Inferior parietal cortex (tissue), 1 donor: ENCODE results near the gene PCK2.

Experiments
- DNase-seq: peaks from one replicate; pipeline ENCODE4 v3.0.0-alpha.2; 2016; ENCODE audit errors: extremely low spot score

PCK2 gene

DNA sequence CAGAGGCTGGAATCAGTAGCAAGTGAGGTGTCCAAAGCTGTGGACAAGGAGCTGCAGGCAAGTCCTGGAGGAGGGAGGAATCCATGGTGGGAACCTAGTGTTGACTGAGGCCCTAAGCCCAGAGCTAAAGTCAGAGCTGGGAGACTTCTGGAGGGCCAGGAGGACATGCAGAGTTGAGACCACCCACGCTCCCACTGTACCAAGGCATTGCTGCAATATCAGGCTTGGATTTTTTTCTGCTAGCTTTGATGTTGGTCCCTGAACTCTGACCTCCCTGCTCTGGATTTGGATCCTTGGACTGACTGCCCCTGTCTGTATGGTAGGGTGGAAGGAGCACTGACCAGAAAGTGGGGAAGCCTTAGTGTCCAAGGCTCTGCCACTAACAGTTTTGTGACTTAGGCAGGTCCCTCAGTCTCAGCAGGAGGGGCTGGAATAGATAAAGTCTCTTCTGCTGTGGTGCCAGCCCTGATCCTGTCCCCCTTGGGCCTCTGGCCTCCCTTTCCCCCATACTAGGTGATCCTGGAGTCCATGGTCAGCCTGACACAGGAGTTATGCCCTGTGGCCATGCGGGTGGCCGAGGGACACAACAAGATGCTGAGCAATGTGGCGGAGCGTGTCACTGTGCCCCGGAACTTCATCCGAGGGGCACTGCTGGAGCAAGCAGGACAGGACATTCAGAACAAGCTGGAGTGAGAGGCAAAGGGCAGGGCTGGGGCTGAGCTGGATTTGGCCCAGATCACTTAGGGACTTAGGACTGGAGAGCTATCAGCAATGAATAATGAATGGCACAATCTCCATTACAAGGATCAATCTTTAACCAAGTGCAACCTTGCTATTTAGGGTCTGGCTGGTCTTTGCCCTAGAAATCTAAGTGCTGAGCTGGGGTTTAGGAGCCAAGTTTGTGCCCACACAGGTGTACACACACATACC lies 32.9 kb upstream of the PCK2 start:
- no peak for DNase-seq

- DNase-seq, result no peak
Measured at GRCh38 chr14:24062216-24062980, 31.7 kb upstream of the PCK2 start.

DNA sequence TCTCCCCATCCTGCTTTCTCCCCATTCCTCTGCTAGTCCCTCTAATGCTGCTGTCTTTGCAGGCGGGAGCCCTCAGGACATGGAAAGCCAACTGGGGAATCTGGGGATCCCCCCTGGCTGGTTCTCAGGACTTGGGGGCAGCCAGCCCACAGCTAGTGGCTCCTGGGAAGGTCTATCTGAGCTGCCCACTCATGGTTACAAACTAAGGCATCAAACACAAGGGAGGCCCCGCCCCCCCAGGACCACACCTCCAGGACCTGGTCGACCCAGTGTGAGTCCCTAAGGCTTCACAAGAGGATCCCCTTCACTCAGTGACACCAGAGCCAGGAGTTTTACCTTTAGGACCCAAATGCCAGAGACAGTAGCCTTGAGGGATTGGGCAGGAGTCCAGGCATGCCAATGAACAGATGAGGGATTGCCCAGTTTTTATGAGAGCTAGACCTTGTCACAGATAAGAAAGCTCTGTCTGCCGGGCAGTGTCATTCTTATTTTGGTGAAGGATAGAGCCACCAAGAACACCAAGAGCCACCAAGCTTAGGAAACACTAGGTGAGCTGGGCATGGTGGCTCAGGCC lies 30.8 kb upstream of the PCK2 start:
- no peak for DNase-seq

- no peak for DNase-seq
Measured at GRCh38 chr14:24064091-24064795, 29.9 kb upstream of the PCK2 start.

- no peak for DNase-seq
Measured at GRCh38 chr14:24064856-24065255, 29.3 kb upstream of the PCK2 start.

- DNase-seq, result no peak
Measured at GRCh38 chr14:24065408-24065807, 28.7 kb upstream of the PCK2 start.

GRCh38 chr14:24066496-24067132 lies 27.5 kb upstream of the PCK2 start:
- no peak for DNase-seq

DNA sequence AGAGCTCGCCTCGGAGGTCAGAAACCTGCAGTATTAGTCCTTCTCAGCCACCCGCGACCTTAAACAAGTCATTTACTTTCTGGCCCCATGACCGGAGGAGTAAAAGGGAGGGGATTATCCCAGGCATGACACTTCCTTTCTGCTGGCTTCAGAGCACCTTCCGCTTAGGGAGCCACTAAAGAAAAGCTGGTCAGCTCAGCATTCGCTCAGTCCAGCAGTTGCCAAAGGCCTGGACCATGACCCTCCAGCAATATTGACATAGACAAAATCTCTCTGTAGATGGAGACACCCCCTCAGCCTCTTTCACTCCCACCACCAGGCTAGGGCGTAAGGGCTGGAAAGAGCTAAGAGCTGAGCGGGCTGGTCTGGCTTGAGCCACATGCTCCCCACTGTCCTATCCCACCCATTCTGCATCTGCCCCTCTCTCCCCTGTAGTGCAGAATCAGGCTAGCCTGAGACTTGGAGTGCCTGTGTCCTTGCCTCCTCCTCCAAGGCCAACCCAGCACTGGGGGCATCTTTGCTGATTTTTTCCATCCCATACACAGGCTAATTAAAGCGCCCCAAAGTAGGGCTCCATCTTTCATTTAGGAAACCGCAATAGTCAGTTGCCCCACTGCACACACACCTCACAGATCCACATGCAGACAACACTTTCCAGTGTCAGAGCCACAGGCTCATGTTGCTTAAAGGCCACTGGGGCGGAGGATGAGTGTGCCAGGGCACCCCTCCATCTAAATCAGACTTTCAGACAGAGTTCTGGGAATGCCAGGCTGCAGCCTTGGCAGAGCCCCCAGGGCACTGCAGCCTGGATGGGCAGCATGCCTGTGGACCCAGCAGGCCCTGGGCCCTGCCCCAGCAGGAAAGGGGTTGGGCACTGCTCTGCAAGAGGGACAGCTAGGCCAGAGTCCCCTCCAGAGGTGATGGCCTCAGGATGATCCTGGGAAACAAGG lies 26.7 kb upstream of the PCK2 start:
- DNase-seq, result no peak

GRCh38 chr14:24068711-24069410 lies 25.2 kb upstream of the PCK2 start:
- DNase-seq, result no peak

- DNase-seq, result no peak
Measured at GRCh38 chr14:24069411-24069735, 24.7 kb upstream of the PCK2 start.

DNA sequence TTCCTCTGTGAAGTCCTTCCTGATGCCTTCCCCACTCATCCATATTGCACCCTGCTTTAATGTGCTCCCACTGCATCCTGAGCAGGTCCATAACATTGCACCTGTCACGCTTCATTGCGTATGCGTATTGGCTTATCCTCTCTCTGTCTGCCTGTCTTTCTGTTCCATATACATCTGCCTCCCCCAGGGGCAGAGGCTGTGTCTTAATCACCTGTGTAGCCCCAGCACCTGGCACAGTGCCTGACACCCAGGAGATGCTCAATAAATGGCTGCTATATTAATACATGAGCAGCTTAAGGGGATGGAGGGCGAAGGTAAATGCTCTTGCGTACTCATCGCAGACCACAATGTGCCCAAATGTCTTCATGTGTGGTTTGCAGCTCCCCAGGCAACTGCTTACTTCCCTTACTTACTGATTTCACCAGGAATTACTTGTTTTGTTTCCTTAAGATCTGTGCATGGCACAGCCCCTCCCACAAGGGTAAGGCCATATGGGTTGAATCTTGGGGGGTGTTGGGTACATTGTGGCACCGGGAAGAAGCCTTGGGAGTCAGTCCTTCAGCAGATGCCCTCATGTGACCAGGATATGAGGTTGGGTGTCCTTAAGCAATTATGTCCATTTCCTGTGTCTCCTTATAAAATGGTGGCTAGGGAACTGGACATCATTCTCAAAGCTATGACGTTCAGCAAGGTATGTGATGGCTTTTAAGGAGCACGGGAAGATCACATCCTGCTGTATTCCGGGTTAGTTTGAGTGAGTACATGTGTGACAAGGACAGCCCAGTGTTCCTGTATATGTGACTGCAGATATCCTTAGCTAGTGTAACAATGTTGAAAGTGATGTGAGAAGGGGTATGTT lies 23.6 kb upstream of the PCK2 start:
- DNase-seq, result peak; percentile 42

DNA sequence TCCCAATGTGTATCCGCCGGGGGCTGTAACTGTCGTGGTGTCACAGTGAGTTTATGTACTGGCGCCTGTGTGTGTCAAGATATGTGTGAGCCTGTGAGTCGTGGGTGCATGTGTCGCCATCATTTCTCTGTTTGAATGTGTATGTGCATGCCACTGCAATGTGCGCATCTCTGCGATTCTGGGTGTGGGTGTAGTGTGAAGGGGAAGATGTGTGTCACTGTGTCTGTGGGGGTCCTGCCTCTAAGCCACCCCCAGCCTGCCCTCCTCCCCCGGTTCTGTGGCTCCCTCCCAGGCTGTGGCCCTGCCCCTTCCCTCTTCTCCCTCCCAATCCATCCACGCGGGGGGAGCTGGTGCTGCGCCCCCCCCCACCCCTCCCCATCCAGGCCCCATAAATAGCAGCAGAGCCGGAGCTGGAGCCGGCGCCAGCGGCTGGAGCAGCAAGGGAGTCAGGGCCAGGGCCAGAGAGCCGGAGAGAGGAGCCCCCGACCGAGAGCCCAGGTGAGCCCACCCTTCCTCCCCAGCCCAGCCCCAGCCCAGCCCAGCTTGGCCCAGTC lies 22.9 kb upstream of the PCK2 start, which contains the start of gene CPNE6:
Gene CPNE6, plus strand, starts transcription at position 419 of the 554 bp plus-strand sequence. CDS start 1,375 bp downstream, outside the sequence.
- DNase-seq, result no peak

- DNase-seq, result peak; percentile 29
Measured at GRCh38 chr14:24071836-24072430, 22.2 kb upstream of the PCK2 start.

GRCh38 chr14:24072436-24072835 lies 21.7 kb upstream of the PCK2 start:
- no peak for DNase-seq

DNA sequence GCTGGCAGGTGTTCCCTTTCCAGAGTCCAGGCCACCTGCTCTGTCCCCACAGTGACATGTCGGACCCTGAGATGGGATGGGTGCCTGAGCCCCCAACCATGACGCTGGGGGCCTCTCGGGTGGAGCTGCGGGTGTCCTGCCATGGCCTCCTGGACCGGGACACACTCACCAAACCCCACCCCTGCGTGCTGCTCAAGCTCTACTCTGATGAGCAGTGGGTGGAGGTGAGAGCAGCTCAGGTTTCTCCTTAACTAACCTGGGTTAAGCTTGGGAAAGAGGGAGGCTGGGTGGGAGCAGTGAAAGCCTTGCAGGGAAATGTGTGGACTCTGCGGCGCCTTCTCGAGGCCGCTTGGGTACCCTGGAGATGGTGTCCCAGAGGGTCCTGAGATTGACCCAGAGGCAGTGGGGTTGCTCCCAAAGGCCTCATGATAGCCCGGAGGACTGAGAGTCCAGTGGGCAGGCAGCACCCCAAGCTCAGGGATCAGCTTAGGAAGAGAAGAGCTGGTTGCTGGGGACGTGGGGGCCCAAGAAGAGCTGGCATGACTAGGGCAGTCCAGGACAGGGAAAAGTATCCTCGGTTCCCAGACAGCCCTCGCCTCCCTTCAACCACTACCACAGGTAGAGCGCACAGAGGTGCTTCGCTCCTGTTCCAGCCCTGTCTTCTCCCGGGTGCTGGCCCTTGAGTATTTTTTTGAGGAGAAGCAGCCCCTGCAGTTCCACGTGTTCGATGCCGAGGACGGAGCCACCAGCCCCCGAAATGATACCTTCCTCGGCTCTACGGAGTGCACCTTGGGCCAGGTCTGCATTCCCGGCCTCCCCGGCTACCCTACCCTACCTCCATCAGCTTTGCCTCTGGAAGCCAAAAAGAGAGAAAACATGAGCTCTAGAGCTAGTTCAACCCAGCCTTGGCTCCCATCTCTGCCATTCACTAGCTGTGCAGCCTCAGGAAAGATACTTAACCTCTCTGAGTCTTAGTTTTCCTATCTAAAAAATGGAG lies 20.9 kb upstream of the PCK2 start:
- DNase-seq, result no peak

DNA sequence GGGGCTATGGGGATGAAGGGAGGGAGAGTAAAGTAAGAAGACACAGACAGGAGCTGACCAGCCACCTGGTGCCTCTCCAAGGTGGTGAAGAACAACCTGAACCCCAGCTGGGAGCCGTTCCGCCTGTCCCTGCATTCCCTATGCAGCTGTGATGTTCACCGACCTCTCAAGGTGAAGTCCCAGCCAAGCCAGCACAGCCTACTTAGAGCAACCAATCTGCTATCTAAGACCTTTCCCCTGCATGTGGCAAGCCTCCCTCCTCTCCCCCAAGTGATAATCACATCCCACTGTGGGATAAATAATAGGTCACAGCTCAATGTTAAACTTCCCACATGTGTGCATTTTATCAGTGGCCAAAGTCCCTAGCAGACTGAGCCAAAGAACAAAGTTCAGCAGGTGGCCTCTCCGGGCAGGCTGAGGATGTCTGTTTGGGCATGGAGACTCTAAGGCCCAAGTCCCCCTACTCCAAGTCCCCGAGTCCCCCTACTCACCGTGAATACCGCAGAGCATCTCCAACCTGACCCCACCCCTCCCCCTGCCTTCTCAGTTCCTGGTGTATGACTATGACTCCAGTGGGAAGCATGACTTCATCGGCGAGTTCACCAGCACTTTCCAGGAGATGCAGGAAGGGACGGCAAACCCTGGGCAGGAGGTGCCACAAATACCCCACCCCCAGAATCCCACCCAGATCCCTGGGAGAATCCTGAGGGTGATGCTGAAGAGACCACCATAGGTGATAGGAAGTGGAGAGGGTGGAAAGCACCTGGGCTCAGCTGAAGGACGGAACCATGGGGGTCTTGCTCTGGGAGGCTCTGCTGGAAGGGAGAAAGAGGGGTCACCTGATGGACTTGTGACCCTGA lies 19.3 kb upstream of the PCK2 start:
- no peak for DNase-seq
